ENCODE data around the gene RPL28.
"Not testable (repeated sequence)": the region's sequence is repeated elsewhere in the genome, so short reads cannot be mapped to it uniquely, and the experiment has no call there.

Gene RPL28

GRCh38 chr19:55439052-55439451 is 53.3 kb downstream of the RPL28 start:
- ATAC-seq (no peak), DNase-seq (ENCODE audit: low spot score in 2 of 2) (no peak)
- Mint-ChIP-seq H3K4me3 (no peak overlapping the region), H3K4me1 (peaks cover 25% of the 10 kb centered on the region), H3K27ac (no peak overlapping the region), H3K9me3 (no peaks in the 10 kb centered on the region), H3K36me3 (no peaks in the 10 kb centered on the region)

GRCh38 chr19:55440411-55441105 is 54.8 kb downstream of the RPL28 start:
- H3K4me3 Mint-ChIP-seq: peak overlapping the region; percentile 44
- H3K4me1 Mint-ChIP-seq: peaks cover 25% of the 10 kb centered on the region
- peak overlapping the region; percentile 8 for H3K27ac Mint-ChIP-seq
- no peaks in the 10 kb centered on the region for H3K36me3 Mint-ChIP-seq
- H3K9me3 Mint-ChIP-seq: no peaks in the 10 kb centered on the region
- peak; percentile 31 for ATAC-seq
- DNase-seq (ENCODE audit: low spot score in 2 of 2): no peak

GRCh38 chr19:55441319-55441691 is 55.6 kb downstream of the RPL28 start:
- Mint-ChIP-seq H3K36me3 (no peaks in the 10 kb centered on the region), H3K27ac (no peak overlapping the region), H3K9me3 (no peaks in the 10 kb centered on the region), H3K4me1 (peaks cover 25% of the 10 kb centered on the region), H3K4me3 (peak overlapping the region; percentile 44)
- no peak for ATAC-seq
- DNase-seq (ENCODE audit: low spot score in 2 of 2): no peak

- H3K36me3 Mint-ChIP-seq: no peaks in the 10 kb centered on the region
- no peaks in the 10 kb centered on the region for H3K9me3 Mint-ChIP-seq
- peak overlapping the region; percentile 44 for H3K4me3 Mint-ChIP-seq
- no peak overlapping the region for H3K27ac Mint-ChIP-seq
- peaks cover 25% of the 10 kb centered on the region for H3K4me1 Mint-ChIP-seq
- ATAC-seq: no peak
- DNase-seq (ENCODE audit: low spot score in 2 of 2): no peak
These were observed 56.1 kb downstream of the RPL28 start for GRCh38 chr19:55441692-55442321.

GRCh38 chr19:55442372-55442961 is 56.7 kb downstream of the RPL28 start:
- Mint-ChIP-seq H3K4me1 (peaks cover 25% of the 10 kb centered on the region), H3K4me3 (no peak overlapping the region), H3K9me3 (no peaks in the 10 kb centered on the region), H3K36me3 (no peaks in the 10 kb centered on the region), H3K27ac (no peak overlapping the region)
- DNase-seq (ENCODE audit: low spot score in 2 of 2) (no peak), ATAC-seq (no peak)

- H3K36me3 Mint-ChIP-seq: no peaks in the 10 kb centered on the region
- H3K4me3 Mint-ChIP-seq: no peak within 1 kb of the TSS
- no peak within 1 kb of the TSS for H3K27ac Mint-ChIP-seq
- peaks cover 25% of the 10 kb centered on the region for H3K4me1 Mint-ChIP-seq
- DNase-seq (ENCODE audit: low spot score in 2 of 2) (no peak), ATAC-seq (no peak)
- no peaks in the 10 kb centered on the region for H3K9me3 Mint-ChIP-seq
These were observed 57.5 kb downstream of the RPL28 start, which contains the start of gene SHISA7 for GRCh38 chr19:55443045-55443823. Gene SHISA7 (minus strand): TSS chr19:55443300. CDS start chr19:55442863, 437 bp downstream.

GRCh38 chr19:55443824-55444480 is 58.2 kb downstream of the RPL28 start:
- H3K4me1 Mint-ChIP-seq: peaks cover 24% of the 10 kb centered on the region
- DNase-seq (ENCODE audit: low spot score in 2 of 2): no peak
- ATAC-seq: no peak
- H3K36me3 Mint-ChIP-seq: no peaks in the 10 kb centered on the region
- H3K27ac Mint-ChIP-seq: no peak overlapping the region
- H3K9me3 Mint-ChIP-seq: no peaks in the 10 kb centered on the region
- H3K4me3 Mint-ChIP-seq: no peak overlapping the region

- no peak for DNase-seq (ENCODE audit: low spot score in 2 of 2)
- H3K4me1 Mint-ChIP-seq: peaks cover 18% of the 10 kb centered on the region
- no peak for ATAC-seq
- H3K36me3 Mint-ChIP-seq: no peaks in the 10 kb centered on the region
- no peak overlapping the region for H3K4me3 Mint-ChIP-seq
- no peaks in the 10 kb centered on the region for H3K9me3 Mint-ChIP-seq
- H3K27ac Mint-ChIP-seq: no peak overlapping the region
These were observed 58.9 kb downstream of the RPL28 start for GRCh38 chr19:55444646-55445045.

- Mint-ChIP-seq H3K9me3 (no peaks in the 10 kb centered on the region), H3K4me1 (peaks cover 13% of the 10 kb centered on the region), H3K36me3 (no peaks in the 10 kb centered on the region), H3K4me3 (no peak overlapping the region), H3K27ac (no peak overlapping the region)
- DNase-seq (ENCODE audit: low spot score in 2 of 2) (no peak), ATAC-seq (no peak)
These were observed 60.3 kb downstream of the RPL28 start for GRCh38 chr19:55446060-55446459.

GRCh38 chr19:55447421-55448174 is 61.9 kb downstream of the RPL28 start:
- peaks cover 13% of the 10 kb centered on the region for H3K4me1 Mint-ChIP-seq
- H3K9me3 Mint-ChIP-seq: no peaks in the 10 kb centered on the region
- no peaks in the 10 kb centered on the region for H3K36me3 Mint-ChIP-seq
- H3K27ac Mint-ChIP-seq: no peak overlapping the region
- H3K4me3 Mint-ChIP-seq: no peak overlapping the region
- DNase-seq (ENCODE audit: low spot score in 2 of 2): no peak
- peak; percentile 62 for ATAC-seq

GRCh38 chr19:55448175-55448490 is 62.4 kb downstream of the RPL28 start:
- not testable (repeated sequence) for H3K4me1 Mint-ChIP-seq; H3K36me3 Mint-ChIP-seq; DNase-seq (ENCODE audit: low spot score in 2 of 2); H3K27ac Mint-ChIP-seq; H3K4me3 Mint-ChIP-seq; H3K9me3 Mint-ChIP-seq; ATAC-seq

- ATAC-seq (no peak), DNase-seq (ENCODE audit: low spot score in 2 of 2) (no peak)
- H3K4me3 Mint-ChIP-seq: no peak overlapping the region
- no peak overlapping the region for H3K27ac Mint-ChIP-seq
- H3K9me3 Mint-ChIP-seq: no peaks in the 10 kb centered on the region
- H3K36me3 Mint-ChIP-seq: no peaks in the 10 kb centered on the region
- peaks cover 6% of the 10 kb centered on the region for H3K4me1 Mint-ChIP-seq
These were observed 63.7 kb downstream of the RPL28 start for GRCh38 chr19:55449469-55449868.

- peaks cover 6% of the 10 kb centered on the region for H3K4me1 Mint-ChIP-seq
- DNase-seq (ENCODE audit: low spot score in 2 of 2): no peak
- H3K27ac Mint-ChIP-seq: no peak overlapping the region
- peak overlapping the region; percentile 49 for H3K4me3 Mint-ChIP-seq
- no peaks in the 10 kb centered on the region for H3K9me3 Mint-ChIP-seq
- no peak for ATAC-seq
- H3K36me3 Mint-ChIP-seq: no peaks in the 10 kb centered on the region
These were observed 65.6 kb downstream of the RPL28 start for GRCh38 chr19:55451163-55451964.
